K562 (cell line): Measurements from ENCODE around the gene CDCA7. TPM values are rescaled to one million over a fixed set of nuclear protein-coding genes. Genes with fewer than 3 reads are reported as not detected.
A peak's percentile ranks its signal among the peaks of the same experiment; 100 is the strongest.

ENCODE experiments used
- ESRRA ChIP-seq: fragments of 450-650 bp; IDR thresholded peaks from 2 replicates; pipeline ENCODE4 v1.6.1; 2014; ENCODE audit warnings: low read depth, mild to moderate bottlenecking, moderate library complexity, borderline replicate concordance
- FOXO4 ChIP-seq: fragments of 450-650 bp; formaldehyde crosslinking; IDR thresholded peaks from 2 replicates; pipeline ENCODE4 v1.4.0; 2020; ENCODE audit warnings: mild to moderate bottlenecking, moderate library complexity
- GTF2E2 ChIP-seq: fragments of 200-800 bp; sonication (Bioruptor generic); IDR thresholded peaks from 2 replicates; pipeline ENCODE4 v1.6.1; 2016; ENCODE audit warnings: missing genetic modification characterization, missing compliant biosample characterization
- KLF6 ChIP-seq: fragments of 250-450 bp; sonication (Bioruptor Pico); IDR thresholded peaks from 2 replicates; pipeline ENCODE4 v1.4.0; 2020; ENCODE audit warnings: mild to moderate bottlenecking, moderate library complexity, borderline replicate concordance
- MBD2 ChIP-seq: sonication (generic); IDR thresholded peaks from 2 replicates; pipeline ENCODE4 v1.6.1; 2016; ENCODE audit warnings: low read depth, borderline replicate concordance
- MEIS2 ChIP-seq: fragments of 450-650 bp; IDR thresholded peaks from 2 replicates; pipeline ENCODE4 v1.6.1; 2014; ENCODE audit warnings: mild to moderate bottlenecking; ENCODE audit not compliant: partially characterized antibody
- PHB2 ChIP-seq: fragments of 450-650 bp; IDR thresholded peaks from 2 replicates; pipeline ENCODE4 v1.6.1; 2017; ENCODE audit warnings: low read depth
- RBM34 ChIP-seq: fragments of 200-400 bp; formaldehyde crosslinking; IDR thresholded peaks from 2 replicates; pipeline ENCODE4 v1.6.1; 2018; ENCODE audit warnings: low read length, borderline replicate concordance; ENCODE audit not compliant: insufficient read depth
- SFPQ ChIP-seq: fragments of 200-400 bp; formaldehyde crosslinking; IDR thresholded peaks from 2 replicates; pipeline ENCODE4 v1.6.1; 2017; ENCODE audit warnings: mild to moderate bottlenecking, low read depth, low read length, moderate library complexity
- SMAD2 ChIP-seq: fragments of 150-350 bp; IDR thresholded peaks from 2 replicates; pipeline ENCODE4 v1.6.1; 2014; ENCODE audit warnings: low read depth, mild to moderate bottlenecking, low read length
- SP1 ChIP-seq: sonication (generic); formaldehyde crosslinking; IDR thresholded peaks from 2 replicates; pipeline ENCODE4 v1.8.1; 2022; ENCODE audit warnings: mild to moderate bottlenecking, missing genetic modification reagents
- TFAP4 ChIP-seq: sonication (generic); formaldehyde crosslinking; IDR thresholded peaks from 2 replicates; pipeline ENCODE4 v1.8.0; 2022; ENCODE audit warnings: missing genetic modification reagents, mild to moderate bottlenecking, moderate library complexity, borderline replicate concordance
- ZBTB2 ChIP-seq: fragments of 450-650 bp; IDR thresholded peaks from 2 replicates; pipeline ENCODE4 v1.6.1; 2016; ENCODE audit warnings: antibody characterized with exemption
- ZC3H8 ChIP-seq: fragments of 450-650 bp; IDR thresholded peaks from 2 replicates; pipeline ENCODE4 v1.6.1; 2017
- ZMIZ1 ChIP-seq, 2 experiments: fragments of 150-350 bp in 1 of 2; IDR thresholded peaks; 2 replicates each; pipeline ENCODE4 v1.6.1; 2012 to 2016; ENCODE audit warnings: low read depth in 2 of 2, low read length in 2 of 2, mild to moderate bottlenecking in 1 of 2, moderate library complexity in 1 of 2
- ZNF57 ChIP-seq: fragments of 450-650 bp; formaldehyde crosslinking; IDR thresholded peaks from 2 replicates; pipeline ENCODE4 v1.4.0; 2020; ENCODE audit warnings: mild to moderate bottlenecking, moderate library complexity
- polyA plus RNA-seq, 8 experiments: library from polyadenylated mRNA; depleted of rRNA in 4 of 8; stranded (reverse) in 5 of 8; unstranded in 3 of 8; fragments of >200 nt; fragmentation: Nextera tagmentation in 2 of 8; fragmentation: Illumina TruSeq in 1 of 8; extraction: Ambion mirVana in 2 of 8; extraction: Trizol in 1 of 8; gene quantifications; 2 replicates each; pipeline versions ENCODE4 v1.2.1 to v1.2.3, GENCODE V29; 2011 to 2014; ENCODE audit warnings: inconsistent platforms in 1 of 8, missing spikeins in 1 of 8
- total RNA-seq, 7 experiments: library from RNA; depleted of rRNA in 6 of 7; stranded (reverse); fragments of >200 nt in 6 of 7; fragmentation: Illumina TruSeq in 2 of 7; extraction: Trizol in 2 of 7; gene quantifications; 2 replicates each; pipeline versions ENCODE4 v1.2.1 to v1.2.3, GENCODE V29; 2011 to 2021; ENCODE audit warnings: low replicate concordance in 1 of 7

The CDCA7 gene
- total and polyA plus RNA-seq, 9 of the 15 experiments (the other 6 are each of a cell fraction or from before 2014, with no cell fraction given), result 28.5 to 122 (median 51.0) TPM

GRCh38 chr2:173354073-173354581, 545 bp upstream of the CDCA7 start (continued):
- no peak for TF ChIP-seq MBD2
- no peak for TF ChIP-seq KLF6 (CRISPR knock-in tag)
- no peak for TF ChIP-seq TFAP4 (CRISPR knock-in tag)
- no peak for TF ChIP-seq SP1 (CRISPR knock-in tag)
- no peak for TF ChIP-seq SMAD2
- TF ChIP-seq FOXO4 (CRISPR knock-in tag), result no peak
- TF ChIP-seq ESRRA, result peak; percentile 52; the same call in 1 of the 2 replicates
- TF ChIP-seq ZMIZ1 (IDR thresholded peaks at IDR 0.05; ENCODE audit: low read depth in 2 of 2, low read length in 2 of 2), result no peak; a peak in 1 of 4 replicates
- TF ChIP-seq ZBTB2, result 0 out of 2 replicates have a peak, but pooled peaks have one; percentile 63
- no peak for TF ChIP-seq SFPQ
- TF ChIP-seq ZC3H8, result 0 out of 2 replicates have a peak, but pooled peaks have one; percentile 24
- TF ChIP-seq RBM34, result no peak
- TF ChIP-seq GTF2E2, result 0 out of 2 replicates have a peak, but pooled peaks have one; percentile 39
- TF ChIP-seq ZNF57 (CRISPR knock-in tag), result no peak
- TF ChIP-seq PHB2, result no peak
- TF ChIP-seq MEIS2, result no peak
